Bronchus fibroblast of lung (primary cell): Measurements from ENCODE around the gene DET1. TPM values are rescaled to one million over a fixed set of nuclear protein-coding genes. Genes with fewer than 3 reads are reported as not detected.

ENCODE experiments used
- total RNA-seq: library from RNA; depleted of rRNA; stranded (reverse); fragments of >200 nt; gene quantifications from 2 replicates; pipeline ENCODE4 v1.2.3, GENCODE V29; 2015

Gene DET1
- total RNA-seq: 6.6 and 7.1 TPM in 2 replicates

GRCh38 chr15:88546248-88547129, at the start of gene DET1:
Gene DET1, minus strand, starts transcription at chr15:88546681. Its CDS starts 14,976 bp downstream, at chr15:88531705.

GRCh38 chr15:88467073-88467934, 79.2 kb downstream of the DET1 start, which contains the start of the genes MRPL46 and MRPS11:
Gene MRPL46, minus strand, starts transcription at chr15:88467388. Its CDS starts 11 bp downstream, at chr15:88467377.
Gene MRPS11, plus strand, starts transcription at chr15:88467708. Its CDS starts 10 bp downstream, at chr15:88467718.

Other genes starting within 250 kb of the DET1 start
- 15.1 and 23.0 TPM in 2 replicates for gene MRPL46, start 79.3 kb downstream of the DET1 start, total RNA-seq
- 29.4 and 34.5 TPM in 2 replicates for gene MRPS11, start 79.0 kb downstream of the DET1 start, total RNA-seq
- 32.4 and 35.1 TPM in 2 replicates for gene AEN, start 74.7 kb upstream of the DET1 start, total RNA-seq
- 3.0 and 5.1 TPM in 2 replicates for gene ISG20, start 92.3 kb upstream of the DET1 start, total RNA-seq